Activated naive CD8-positive, alpha-beta T cell treated with anti-CD3 and anti-CD28 coated beads, Interleukin-2, amount 50 U/mL, for 16 hours (primary cell): ENCODE measurements around the gene ERICH6B.
"Not testable (repeated sequence)": the region's sequence is repeated elsewhere in the genome, so short reads cannot be mapped to it uniquely, and the experiment has no call there.

Source experiments
- DNase-seq: peaks from one replicate; pipeline ENCODE4 v3.0.0-alpha.2; 2020; ENCODE audit warnings: low read depth, low spot score

Gene ERICH6B

DNA sequence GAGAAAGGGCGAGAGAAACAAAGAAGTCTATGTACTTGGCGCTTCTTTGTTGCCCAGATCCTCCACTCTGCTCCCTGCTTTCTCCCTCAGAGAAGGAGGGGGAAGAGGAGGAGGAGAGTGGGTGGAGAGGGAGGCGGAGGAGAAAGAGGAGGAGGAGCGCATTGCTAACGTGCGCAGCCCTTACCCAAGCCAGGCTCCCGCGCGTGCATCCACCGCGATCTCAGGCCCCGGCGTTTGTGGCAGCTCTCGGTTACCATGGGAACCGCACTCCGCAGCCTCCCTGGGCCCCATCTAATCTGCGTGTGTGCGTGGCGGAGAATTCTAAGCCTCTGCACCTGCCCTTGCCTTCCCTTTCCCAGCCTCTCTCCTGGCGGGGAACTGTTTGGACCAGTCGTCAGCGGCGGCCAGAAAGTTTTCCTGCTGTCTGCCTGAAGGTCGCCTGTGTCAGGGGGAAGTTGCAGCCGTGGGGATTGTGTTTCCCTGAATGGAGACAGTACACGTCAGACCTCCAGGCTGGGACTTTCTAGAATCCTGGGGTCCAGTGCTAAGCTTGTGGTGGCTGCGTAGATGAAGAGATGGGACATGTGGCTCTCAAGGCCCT, at the start of gene ERICH6B:
ERICH6B (minus strand) TSS at position 239 of the 601 bp plus-strand sequence. CDS start 18,734 bp downstream, outside the sequence.
- no peak for DNase-seq

DNA sequence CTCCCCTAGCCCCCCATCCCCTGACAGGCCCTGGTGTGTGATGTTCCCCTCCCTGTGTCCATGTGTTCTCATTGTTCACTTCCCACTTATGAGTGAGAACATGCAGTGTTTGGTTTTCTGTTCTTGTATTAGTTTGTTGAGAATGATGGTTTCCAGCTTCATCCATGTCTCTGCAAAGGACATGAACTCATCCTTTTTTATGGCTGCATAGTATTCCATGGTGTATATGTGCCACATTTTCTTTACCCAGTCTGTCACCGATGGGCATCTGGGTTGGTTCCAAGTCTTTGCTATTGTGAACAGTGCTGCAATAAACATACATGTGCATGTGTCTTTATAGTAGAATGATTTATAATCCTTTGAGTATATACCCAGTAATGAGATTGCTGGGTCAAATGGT, 47.4 kb upstream of the ERICH6B start:
- not testable (repeated sequence) for DNase-seq

DNA sequence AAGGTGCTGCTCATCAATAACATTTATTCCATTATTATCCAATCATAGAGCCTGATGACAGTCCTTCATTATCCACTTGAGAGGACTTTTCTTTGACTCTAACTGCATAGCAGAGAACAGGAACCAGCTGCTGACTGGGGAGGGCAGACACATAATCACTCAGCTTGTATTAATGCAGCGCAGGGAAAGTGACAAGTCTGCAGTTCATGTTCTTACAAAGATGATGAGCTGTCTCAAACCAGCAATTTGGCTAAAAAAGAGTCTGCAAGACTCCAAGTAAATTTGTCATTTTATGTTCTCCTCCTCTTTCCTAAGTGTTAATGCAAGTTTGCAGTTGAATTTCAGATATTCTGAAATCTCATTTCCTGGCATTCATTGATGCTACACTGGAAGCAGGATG, 46.6 kb upstream of the ERICH6B start:
- DNase-seq, result no peak

DNA sequence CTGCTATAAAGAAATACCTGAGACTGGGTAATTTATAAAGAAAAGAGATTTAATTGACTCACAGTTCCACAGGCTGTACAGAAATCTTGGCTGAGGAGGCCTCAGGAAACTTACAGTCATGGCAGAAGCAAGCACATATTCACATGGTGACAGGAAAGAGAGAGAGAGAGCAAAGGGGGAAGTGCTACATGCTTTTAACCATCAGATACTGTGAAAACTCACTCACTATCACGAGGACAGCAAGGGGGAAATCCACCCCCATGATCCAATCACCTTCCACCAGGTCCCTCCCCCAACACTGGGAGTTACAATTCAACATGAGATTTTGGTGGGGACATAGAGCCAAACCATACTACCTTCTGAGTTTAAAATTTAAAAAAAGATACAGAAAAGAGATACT, 44.9 kb upstream of the ERICH6B start:
- not testable (repeated sequence) for DNase-seq

DNA sequence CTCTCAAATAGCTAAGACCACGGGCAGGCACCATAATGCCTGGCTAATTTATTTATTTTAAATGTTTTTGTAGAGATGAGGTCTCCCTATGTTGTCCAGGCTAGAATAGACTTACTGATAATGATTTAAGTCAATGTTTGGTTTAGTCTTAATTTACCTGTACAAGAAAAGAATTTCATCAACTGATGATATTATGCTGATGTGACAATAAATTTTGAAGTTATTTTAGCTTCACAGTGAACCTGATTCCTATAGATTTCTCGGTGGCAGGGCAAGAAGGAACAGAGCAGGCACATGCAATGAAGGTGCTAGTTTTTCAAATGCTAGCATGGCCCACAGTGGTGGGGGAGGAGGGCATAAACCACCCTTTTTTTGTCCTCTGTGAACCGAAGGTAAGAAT, 44.0 kb upstream of the ERICH6B start:
- DNase-seq, result no peak

DNA sequence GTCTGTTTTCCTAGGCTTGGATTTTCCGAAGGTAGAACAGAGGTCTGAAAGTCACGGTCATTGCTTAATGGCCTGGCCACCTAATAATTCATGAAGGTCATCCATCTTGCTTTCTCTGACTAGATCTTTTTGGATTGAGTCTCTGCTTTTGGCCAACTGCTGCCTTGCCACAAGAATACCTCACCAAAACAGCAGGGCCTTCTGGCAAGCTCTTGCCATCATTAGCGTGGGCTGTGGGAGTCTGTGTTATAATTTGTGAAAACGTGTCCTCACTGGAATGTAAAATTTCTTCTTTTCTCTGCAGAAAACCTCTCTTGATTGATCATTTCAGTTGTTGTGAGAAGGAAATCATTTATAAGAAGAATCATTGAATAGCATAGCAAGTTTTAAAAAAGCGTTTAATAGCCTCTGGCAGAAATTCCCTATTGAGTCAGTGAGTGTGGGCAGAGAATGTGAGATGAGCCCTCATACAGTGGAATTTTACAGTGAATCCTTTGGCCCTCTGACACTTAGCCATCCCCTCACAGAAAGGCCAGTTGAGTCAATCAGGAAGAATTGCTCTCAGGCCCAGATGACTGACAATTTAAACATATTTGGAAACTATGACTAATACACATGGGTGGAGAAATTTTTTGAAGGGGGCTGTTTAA, 43.2 kb upstream of the ERICH6B start:
- DNase-seq, result no peak

DNA sequence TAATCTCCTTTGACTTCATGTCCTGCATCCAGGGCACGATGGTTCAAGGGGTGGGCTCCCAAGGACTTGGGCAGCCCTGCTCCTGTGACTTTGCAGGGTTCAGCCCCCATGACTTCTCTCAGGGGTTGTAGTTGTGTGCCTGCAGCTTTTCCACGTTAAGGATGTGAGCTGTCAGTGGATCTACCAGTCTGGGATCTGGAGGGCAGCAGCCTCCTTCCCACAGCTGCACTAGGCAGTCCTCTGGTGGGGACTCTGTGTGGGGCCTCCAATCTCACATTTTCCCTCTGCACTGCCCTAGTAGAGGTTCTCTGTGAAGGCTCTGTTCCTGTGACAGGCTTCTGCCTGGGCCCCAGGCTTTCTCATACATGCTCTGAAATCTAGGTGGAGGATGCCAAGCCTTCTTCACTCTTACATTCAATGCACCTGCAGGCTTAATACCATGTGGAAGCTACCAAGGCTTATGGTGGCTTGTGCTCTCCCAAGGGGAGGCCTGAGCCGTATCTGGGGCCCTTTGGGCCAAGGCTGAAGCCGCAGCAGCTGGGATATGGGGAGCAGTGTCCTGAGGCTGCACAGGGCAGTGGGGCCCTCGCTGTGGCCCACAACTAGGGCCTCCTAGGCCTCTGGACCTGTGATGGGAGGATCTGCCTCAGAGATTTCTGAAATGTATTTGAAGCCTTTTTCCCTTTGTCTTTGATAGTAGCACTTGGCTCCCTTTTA, 39.3 kb upstream of the ERICH6B start:
- no peak for DNase-seq

DNA sequence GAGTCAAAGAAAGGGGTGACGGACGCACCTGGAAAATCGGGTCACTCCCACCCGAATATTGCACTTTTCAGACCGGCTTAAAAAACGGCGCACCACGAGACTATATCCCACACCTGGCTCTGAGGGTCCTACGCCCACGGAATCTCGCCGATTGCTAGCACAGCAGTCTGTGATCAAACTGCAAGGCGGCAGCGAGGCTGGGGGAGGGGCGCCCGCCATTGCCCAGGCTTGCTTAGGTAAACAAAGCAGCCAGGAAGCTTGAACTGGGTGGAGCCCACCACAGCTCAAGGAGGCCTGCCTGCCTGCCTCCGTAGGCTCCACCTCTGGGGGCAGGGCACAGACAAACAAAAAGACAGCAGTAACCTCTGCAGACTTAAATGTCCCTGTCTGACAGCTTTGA, 29.7 kb upstream of the ERICH6B start:
- DNase-seq, result not testable (repeated sequence)

DNA sequence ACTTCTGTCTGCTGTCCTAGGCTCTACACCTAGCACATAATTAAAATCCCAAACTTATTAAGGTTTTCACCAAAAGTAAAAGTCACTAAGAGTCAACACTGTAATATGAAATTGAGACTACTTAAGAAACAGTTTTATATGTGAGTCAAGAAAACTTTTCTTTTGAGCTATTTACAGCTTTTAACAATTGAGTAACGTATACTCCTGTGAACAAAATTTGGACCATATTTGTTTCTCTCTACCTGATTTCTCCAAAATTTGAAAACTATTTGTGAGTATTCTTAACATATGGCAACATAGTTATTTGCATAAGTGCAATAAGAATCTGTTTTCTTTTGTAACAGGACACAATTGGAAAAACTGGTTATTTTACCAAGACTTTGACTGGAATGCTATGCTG, 26.6 kb upstream of the ERICH6B start:
- not testable (repeated sequence) for DNase-seq

DNA sequence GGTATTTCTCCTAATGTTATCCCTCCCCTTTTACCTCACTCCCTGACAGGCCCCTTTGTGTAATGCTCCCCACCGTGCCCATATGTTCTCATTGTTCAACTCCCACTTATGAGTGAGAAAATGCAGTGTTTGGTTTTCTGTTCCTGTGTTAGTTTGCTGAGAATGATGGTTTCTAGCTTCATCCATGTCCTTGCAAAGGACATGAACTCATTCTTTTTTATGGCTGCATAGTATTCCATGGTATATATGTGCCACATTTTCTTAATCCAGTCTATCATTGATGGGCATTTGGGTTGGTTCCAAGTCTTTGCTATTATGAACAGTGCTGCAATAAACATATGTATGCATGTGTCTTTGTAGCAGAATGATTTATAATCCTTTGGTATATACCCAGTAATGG, 19.8 kb upstream of the ERICH6B start:
- not testable (repeated sequence) for DNase-seq

DNA sequence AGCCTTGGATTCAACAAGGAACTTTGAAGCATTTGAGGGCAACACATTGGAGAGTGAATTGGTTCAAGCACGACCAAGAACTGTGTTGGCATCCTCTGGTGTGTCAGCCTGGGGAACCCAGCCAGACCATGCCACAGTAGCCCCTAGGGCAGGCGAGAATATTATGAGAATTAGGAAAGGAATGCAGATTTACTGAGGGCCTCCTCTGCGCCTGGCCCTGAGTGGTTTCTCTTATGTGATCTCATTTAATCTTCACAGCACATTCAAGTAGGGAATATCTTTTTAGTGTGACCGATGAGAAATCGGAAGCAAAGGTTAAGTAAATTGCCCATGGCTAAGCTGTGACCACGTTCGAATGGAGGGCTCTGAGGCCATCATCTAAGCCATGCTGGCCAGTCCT, 15.3 kb upstream of the ERICH6B start:
- no peak for DNase-seq

DNA sequence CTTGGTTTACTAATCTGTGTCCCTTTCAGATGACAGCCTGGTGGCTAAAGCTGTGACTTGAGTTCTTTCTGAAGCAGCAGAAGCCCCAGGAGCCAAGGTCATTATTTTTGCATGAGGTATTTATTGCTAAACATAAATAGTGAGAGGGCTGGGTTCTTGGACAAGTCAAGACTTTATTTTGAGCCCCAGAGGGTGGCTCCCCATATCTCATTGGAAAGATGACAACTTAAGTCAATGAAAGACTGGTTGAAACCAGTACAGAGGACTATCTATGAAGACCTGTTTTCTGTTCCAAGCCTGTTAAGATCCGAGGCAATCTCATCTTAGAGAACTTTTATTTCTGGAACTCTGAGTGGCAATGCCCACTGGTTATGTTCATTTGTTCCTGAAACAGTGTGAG, 14.4 kb upstream of the ERICH6B start:
- no peak for DNase-seq

DNA sequence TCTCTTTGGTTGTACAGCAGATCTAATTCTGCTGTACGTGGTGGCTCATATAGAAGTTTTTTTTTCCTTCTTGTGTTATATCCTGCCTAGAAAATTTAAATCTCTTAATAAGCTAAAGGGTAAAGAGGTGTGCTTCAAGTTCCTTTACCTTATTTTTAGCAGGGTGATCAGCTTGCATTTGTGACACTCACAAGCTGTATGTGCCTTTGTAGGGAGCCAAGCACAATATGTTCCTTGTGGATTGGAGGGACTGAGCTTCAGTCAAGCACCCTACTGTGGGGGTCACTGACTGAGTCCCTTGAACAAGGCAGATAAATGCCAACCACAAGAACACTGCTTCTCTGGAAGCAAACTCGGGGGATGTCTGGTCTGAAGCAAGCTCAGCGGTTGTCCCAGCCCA, 12.6 kb upstream of the ERICH6B start:
- no peak for DNase-seq

DNA sequence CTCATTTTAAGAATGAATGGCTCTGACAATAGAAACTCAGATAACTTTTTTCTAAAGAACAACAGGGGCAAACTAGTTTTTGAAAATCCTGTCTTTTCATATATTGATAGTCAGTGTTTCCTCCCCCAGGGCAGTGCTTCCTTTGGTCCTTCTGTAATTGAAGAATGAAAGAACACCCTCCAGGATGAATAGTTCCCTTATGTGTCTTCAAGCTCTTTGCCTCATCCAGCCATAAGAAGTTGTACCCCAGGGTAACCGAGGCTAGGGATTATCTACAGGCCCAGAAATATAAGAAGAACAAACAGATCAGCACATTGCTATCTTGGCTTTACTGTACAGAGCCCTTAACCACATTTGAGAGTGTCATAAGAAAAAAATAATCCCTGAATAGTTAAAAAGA, 12.1 kb upstream of the ERICH6B start:
- no peak for DNase-seq

DNA sequence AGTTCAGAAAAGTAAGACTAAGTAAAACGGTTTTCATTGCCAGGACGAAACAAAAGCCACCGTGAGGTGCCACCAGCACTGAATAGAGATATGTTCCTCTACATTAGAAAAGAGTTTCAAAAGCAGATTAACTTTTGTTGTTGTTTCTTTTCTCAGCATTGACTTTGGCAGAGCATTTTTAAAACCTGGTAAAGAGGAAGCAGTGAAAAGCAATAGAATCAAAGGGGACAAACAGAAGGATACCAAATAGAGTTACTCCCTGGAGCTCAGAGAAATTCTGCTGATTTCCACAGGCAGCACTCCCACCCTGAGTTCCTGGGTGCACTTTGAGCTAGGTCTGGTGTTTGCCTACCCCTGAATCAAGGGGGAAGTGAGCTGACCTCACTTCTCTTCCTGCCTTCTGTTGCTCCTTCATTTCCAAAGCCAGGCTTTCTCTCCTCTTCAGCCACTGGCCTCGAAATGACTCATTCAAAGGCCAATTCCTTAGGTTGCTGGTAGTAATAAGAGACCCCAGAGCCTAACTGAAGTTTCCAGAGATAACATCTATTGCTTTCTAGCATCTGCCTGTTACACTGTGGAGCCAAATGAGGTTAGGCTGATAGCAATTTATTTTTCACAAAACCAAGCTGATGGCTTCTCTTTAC, 11.3 kb upstream of the ERICH6B start:
- DNase-seq, result no peak

DNA sequence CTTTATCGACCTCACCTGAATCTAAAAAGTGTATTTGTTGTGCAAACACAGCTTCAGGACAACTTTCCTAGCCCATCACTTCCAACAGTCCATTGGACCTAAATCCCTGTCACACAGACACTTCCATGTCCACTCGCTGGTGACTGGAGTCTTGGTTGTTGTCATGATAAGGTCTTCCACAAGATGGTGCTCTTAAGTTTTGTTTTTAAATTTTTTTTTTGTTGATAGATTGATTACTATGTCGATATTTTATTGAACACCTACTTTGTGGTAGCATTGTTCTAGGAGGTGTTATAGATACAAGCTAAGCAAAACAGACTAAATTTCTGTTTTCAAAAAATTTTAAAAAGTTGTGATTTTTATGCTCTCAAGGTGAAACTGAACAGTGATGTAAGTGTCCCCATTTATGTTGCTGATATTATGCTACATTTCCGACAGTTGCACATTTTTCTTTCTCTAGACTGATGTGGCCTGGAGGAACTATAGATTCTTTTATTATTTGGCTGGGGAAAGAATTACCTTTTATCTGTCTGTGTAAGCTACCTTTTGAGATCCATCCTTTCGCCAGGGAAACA, 8.1 kb upstream of the ERICH6B start:
- no peak for DNase-seq

DNA sequence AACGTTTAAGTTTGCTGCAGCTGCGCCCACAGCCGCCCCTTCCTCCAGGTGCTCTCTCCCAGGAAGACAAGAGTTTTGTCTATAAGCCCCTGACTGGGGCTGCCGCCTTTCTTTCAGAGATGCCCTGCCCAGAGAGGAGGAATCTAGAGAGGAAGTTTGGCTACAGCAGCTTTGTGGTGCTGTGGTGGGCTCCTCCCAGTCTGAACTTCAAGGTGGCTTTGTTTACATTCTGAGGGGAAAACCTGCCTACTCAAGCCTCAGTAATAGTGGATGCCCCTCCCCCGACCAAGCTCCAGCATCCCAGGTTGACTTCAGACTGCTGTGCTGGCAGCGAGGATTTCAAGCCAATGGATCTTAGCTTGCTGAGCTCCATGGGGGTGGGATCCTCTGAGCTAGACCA, 6.4 kb upstream of the ERICH6B start:
- no peak for DNase-seq

DNA sequence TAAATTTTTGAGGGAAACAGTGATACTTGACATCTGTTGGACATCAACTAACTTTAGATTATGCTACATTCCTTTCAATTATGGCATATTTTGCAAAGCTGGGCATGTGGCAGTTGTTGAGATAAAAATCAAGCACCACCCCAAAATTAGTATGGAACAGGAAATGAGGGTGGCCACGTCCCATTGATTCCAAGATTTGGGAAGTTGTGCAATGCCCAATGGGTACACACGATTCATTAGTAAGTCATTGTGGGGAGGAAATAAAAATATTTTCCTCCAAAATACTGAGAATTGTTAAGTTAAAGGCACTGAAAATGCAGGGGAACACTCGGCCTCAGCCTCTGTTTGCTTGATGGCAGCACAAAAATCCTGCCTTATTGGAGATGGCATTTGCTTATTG, 7.6 kb downstream of the ERICH6B start:
- DNase-seq, result no peak

DNA sequence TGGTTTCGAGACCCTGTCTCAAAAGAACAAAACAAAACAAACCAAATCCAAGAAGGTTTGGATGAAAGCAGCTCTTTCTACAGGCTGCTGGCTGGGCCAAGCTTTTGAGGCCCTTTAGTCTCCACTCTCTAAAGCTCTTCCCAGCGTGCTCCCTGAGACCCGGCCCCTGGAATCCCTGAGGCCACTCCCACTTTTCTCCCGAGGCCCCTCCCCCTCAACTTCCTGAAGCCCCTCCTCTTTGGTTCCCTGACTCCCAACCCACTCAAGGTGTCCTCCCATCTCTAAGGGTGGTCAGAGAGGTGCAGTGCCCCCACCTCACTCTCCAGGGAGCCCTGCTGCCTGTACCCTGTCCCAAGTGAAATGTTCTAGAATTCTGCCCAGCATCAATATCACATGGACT, 10.6 kb downstream of the ERICH6B start:
- DNase-seq, result no peak

DNA sequence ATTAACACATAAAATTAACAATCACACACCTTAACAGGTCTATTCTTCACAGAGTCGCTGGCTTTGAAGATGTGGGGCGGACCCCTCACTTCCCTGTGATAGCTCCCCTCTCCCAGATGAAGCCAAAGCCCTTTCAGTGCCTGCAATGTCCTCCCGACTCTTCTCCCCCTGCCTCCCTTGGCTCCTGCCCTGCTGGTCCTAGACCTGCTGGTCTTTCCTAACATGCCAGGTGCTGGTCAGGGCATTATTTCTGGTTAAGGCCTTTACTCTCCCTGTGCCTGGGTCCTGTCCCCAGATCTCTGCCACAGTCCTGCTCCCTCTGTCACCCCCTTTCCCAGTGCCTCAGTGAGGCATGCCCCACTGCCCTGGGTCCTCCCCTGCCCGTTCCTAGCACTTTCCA, 12.2 kb downstream of the ERICH6B start:
- DNase-seq, result no peak

DNA sequence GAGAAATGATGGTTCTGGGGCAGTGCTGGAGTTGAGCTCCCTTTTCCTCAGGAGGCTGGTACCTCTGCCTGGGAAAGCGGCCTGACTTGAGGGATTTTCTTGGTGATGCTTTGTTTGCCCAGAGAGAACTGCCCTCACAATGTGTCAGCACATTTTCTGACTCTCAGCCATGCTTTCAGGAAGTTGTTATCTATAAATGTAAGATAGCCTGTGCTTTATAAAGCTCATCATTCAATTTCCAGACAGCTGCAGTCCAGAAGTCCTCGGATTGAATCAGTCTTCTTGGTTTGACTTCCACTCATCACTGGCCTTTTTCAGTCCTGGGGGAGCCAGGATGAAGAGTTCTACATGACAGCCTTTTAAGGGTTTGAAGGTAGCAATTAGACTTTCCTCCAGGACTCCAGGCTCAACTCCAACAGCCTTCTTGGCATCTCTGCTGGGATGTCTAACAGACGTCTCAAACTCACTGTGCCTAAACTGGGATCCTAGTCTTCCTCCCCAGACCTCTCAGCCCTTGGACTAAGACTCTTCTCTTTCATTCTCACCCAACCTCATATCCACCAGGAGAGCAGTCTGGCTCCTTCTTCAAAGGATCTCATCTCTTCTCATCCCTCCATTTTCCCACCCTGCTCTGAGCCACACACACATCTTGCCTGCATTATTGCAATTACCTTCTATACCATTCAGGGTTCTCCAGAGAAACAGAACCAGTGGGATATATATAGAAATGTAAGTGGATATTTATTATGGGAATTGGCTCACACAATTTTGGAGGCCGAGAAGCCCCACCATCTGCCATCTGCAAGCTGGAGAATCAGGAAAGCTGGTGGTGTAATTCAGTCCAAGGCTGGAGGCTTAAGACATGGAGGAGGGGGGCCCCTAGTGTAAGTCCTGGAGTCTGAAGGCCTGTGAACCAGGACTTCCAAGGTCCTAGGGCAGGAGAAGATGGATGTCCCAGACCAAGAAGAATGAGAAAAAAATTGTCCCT, 13.1 kb downstream of the ERICH6B start:
- DNase-seq, result no peak
